Measurements from ENCODE around the gene PLK2.

The PLK2 gene

DNA sequence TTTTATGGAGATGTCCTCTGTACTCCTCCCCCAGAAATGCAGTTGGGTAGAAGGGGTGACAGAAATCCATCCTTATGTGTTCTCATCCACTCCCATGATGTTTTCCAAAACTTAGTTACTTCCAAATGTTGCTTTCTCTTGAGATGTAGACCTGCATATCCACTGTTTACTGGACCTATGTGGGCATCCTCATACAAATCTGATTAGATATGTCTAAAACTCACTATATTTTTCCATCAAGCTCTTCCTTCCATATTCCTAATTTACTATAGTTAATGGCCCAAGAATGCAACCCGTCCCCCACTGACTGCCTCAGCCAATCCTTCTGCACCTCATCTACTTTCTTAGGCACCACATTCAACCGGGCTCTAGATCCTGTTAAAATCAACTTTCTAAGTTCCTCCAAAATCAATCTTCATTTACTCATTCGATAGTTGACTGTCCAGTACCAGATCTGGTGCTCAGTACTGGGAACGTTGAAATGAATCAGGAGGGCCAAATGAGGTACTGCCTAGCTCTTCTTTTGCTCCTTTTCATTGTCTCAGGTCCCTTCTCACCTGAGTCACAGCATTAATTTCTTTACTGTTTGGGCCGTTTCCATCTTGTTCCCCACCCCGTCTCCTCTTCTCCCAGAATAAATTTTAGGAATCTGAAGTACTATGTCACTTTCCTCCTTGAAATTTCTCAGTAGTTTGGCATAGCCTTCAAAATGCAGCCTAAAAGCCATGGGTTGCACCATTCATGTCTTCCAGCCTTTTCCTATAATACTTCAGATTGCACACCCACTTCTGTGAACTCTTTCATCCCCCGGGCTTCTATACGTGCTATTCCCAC lies 7.9 kb downstream of the PLK2 start:
- TF ChIP-seq, protein P1, sequence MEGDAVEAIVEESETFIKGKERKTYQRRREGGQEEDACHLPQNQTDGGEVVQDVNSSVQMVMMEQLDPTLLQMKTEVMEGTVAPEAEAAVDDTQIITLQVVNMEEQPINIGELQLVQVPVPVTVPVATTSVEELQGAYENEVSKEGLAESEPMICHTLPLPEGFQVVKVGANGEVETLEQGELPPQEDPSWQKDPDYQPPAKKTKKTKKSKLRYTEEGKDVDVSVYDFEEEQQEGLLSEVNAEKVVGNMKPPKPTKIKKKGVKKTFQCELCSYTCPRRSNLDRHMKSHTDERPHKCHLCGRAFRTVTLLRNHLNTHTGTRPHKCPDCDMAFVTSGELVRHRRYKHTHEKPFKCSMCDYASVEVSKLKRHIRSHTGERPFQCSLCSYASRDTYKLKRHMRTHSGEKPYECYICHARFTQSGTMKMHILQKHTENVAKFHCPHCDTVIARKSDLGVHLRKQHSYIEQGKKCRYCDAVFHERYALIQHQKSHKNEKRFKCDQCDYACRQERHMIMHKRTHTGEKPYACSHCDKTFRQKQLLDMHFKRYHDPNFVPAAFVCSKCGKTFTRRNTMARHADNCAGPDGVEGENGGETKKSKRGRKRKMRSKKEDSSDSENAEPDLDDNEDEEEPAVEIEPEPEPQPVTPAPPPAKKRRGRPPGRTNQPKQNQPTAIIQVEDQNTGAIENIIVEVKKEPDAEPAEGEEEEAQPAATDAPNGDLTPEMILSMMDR (IDR thresholded peaks at IDR 0.05; ENCODE audit: low read length, missing control alignments) = no peak
- DNase-seq (ENCODE audit: low read depth) = peak; percentile 74
- H3K4me3 ChIP-seq (replicated peaks; ENCODE audit: low read depth, low read length) = no peak overlapping the region

DNA sequence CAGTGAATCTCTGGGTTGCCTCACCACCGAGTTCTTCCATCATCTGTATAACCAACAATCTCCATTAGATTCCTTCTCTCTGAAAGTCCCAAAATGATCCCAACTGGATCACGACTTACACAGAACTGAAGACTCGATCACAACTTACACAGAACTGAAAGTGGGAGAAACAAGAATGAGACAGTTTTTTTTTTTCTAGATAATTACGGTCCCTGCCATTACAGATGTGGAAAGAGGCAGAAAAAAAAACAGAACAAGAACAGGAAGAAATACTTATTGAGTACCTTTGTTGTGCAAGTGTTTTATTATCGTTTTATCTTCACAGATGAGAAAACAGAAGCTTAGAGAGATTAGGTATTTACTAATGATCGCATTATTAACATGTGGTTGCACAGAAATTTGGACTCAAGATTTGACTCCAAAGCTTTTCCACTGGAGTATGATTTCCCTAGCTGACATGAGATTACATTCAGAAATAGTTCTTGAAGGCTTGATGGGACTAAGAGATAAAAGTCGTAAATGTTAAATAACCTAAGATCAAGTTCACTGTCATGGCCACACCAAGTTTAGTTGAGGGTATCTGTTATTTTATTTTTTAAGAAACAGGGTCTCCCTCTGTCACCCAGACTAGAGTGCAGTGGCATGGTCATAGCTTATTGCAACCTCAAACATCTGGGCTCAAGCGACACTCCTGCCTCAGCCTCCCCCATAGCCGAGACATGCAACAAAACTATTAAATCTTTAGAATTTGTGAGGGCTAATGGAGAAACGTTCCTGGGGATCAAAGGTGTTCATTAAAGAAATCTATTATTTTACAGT lies 8.9 kb downstream of the PLK2 start:
- TF ChIP-seq, protein P1 (IDR thresholded peaks at IDR 0.05; ENCODE audit: low read length, missing control alignments) = no peak
- peak; percentile 67 for DNase-seq (ENCODE audit: low read depth)
- no peak overlapping the region for H3K4me3 ChIP-seq (replicated peaks; ENCODE audit: low read depth, low read length)

DNA sequence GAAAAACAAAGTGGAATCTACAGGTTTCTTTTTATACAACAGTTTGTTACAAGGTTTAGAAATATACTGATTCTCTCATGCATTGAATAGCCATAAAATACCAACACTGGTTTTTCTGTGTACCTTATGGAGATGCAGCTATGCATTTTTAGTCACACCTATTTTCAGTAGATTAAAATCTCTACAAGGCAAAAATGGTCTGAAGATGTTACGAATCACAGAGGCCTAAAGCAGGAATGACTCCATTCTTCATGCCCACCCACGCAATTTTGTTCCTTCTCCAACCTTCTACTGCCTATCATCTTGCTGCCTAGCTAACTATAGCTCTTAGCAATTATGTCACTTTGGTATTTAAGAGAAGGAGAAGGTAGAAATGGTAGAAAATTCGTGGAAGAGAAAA lies 9.9 kb downstream of the PLK2 start:
- TF ChIP-seq, protein P1 (IDR thresholded peaks at IDR 0.05; ENCODE audit: low read length, missing control alignments) = no peak
- DNase-seq (ENCODE audit: low read depth) = peak; percentile 46
- no peak overlapping the region for H3K4me3 ChIP-seq (replicated peaks; ENCODE audit: low read depth, low read length)

DNA sequence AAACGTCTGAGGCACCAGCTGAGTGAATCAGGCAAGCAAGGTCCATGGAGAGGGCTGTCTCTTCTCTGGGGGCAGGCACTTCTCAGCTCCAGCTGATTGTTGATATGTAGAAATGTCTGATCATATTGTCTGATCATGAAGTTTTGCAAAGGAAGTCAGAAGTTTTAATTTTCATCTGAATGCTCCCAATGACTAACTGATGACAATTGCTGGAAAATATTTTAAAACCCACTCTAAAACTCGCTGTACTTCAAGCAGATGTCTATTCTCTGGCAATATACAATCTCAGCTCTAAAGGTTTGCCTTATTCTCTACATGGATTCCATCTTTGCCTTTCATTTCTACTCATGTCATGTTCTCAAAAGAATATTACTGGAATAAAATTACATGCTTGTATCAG lies 12.7 kb downstream of the PLK2 start:
- H3K4me3 ChIP-seq (replicated peaks; ENCODE audit: low read depth, low read length) = no peak overlapping the region
- TF ChIP-seq, protein P1 (IDR thresholded peaks at IDR 0.05; ENCODE audit: low read length, missing control alignments) = no peak
- DNase-seq (ENCODE audit: low read depth) = peak; percentile 18

DNA sequence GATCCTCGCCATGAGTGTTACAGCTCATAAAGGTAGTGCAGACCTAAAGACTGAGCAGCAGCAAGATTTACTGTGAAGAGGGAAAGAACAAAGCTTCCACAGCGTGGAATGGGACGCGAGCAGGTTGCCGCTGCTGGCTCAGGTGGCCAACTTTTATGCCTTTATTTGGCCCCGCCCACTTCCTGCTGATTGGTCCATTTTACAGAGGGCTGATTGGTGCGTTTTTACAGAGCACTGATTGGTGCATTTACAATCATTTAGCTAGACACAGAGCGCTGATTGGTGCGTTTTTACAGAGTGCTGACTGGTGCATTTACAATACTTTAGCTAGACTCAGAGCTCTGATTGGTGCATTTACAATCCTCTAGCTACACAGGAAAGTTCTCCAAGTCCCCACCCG lies 13.9 kb downstream of the PLK2 start:
- peak; percentile 5 for DNase-seq (ENCODE audit: low read depth)
- TF ChIP-seq, protein P1 (IDR thresholded peaks at IDR 0.05; ENCODE audit: low read length, missing control alignments) = no peak
- no peak overlapping the region for H3K4me3 ChIP-seq (replicated peaks; ENCODE audit: low read depth, low read length)

DNA sequence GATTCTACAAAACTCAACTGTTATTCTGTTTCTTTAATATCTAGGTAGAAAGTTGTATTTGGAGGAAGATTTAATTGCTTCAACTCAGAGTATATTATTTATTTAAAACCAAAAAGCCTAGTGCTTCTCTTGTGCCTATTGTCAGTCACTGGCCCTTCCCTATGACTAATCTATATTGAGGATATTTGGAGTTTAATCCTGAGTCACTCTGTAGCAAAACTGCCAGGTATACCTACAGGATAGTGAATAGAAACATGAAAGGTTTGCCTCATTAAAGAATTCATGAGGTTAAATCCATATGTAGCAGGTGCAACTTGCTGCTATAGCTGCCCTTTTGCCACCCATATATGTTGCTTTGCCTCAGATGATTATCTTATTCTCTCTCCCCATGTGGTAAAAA lies 15.1 kb downstream of the PLK2 start:
- H3K4me3 ChIP-seq (replicated peaks; ENCODE audit: low read depth, low read length) = no peak overlapping the region
- TF ChIP-seq, protein P1 (IDR thresholded peaks at IDR 0.05; ENCODE audit: low read length, missing control alignments) = no peak
- DNase-seq (ENCODE audit: low read depth) = no peak

Data from fibroblast of pulmonary artery (primary cell).